NCI-H2171 treated with DMSO at 0.1 percent for 48 hours (cell line): Measurements from ENCODE around the gene SERPINB7.
A peak's percentile ranks its signal among the peaks of the same experiment; 100 is the strongest.

Source experiments
- DNase-seq: peaks from one replicate; lab custom pipeline; 2025; lab: John Stamatoyannopoulos, UW

Gene SERPINB7

DNA sequence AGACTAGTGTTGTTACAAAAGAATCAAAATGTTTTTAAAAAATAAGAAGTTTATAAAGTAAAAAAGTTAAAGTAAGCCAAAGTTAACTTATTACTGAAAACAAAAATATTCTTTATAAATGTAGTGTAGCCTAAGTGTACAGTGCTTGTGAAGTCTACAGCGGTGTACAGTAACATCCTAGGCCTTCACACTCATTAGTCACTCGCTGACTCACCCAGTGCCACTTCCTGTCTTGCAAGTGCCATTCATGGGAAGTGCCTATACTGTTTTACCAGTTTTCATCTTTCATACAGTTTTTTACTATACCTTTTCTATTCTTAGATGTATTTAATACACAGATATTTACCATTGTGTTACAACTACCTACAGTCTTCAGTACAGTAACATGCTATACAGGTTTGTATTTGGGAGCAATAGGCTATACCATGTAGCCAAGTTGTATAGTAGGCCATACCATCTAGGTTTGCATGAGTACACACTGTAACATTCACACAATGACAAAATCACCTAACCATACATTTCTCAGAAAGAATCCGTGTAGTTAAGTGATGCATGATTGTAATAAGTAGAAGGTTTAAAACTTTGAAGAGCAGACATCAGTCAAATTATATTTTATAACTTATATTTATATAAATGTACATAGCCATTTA lies 13.4 kb downstream of the SERPINB7 start:
- DNase-seq = no peak

GRCh38 chr18:63789327-63789726 lies 14.1 kb downstream of the SERPINB7 start:
- no peak for DNase-seq

- DNase-seq = no peak
These were observed 20.4 kb downstream of the SERPINB7 start for GRCh38 chr18:63795606-63796005.

DNA sequence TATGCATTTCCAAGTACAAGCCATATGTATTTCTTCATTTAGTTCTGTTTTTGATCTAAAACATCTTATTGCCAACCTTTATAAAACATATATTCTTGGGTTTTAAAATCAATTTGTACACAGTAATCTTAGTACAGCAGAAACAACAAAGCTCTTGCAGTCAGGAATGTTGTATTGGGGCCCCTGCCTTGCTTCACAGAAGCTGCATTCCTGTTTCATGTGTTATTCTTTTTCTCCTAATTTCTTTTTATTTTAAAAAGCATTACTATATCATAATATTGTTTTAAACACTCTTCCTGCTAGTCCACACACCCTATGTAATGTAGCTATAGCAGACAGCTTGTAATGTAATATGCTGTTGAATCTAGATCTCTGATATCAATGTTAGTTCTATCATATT lies 24.0 kb downstream of the SERPINB7 start:
- no peak for DNase-seq

- DNase-seq = no peak
These were observed 26.1 kb downstream of the SERPINB7 start for GRCh38 chr18:63801343-63801742.

DNA sequence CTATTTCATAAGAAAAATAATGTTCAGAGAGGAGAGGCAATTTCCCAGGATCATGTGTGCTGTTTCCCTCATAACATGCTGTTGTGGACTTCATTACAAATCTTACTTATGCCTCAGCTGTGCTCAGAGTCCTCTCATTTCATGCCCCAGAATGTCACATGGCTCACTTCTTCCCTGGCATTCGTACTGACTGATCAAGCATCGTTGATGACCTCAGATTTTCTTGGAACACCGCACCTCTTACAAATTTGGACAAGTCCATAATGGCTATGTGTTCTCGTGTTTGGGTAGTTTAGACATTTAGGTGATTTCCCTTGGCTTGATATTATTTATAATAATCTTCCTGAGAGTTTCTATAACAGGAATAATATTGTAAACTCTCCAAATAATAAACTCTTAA lies 32.9 kb downstream of the SERPINB7 start:
- no peak for DNase-seq

DNA sequence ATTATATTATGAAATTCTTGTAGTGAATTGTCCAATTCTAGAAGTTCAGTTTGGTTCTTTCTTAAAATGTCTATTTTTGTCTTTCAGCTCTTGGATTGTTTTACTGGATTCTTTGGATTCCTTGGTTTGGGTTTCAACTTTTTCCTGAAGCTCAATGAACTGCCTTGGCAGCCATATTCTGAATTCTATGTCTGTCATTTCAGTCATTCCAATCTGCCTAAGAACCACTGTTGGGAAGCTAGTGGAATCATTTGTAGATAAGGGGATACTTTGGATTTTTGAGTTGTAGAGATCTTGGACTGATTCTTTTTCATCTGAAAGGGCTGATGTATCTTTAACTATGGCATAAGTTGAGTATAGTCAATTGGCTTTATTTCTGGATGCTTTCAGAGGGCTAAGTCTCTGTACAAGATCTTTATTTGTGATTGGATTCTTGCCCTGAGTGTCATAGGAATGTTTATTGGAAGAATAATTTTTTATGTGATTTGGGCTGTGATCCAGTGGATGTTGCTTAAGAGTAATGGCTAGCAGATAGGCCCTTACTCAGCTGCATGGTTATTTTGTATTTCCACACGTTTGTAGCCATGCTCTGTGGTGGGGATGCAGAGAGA lies 42.3 kb downstream of the SERPINB7 start:
- no peak for DNase-seq

- no peak for DNase-seq
These were observed 43.0 kb downstream of the SERPINB7 start for GRCh38 chr18:63818212-63818611.

GRCh38 chr18:63819786-63820185 lies 44.6 kb downstream of the SERPINB7 start:
- no peak for DNase-seq

DNA sequence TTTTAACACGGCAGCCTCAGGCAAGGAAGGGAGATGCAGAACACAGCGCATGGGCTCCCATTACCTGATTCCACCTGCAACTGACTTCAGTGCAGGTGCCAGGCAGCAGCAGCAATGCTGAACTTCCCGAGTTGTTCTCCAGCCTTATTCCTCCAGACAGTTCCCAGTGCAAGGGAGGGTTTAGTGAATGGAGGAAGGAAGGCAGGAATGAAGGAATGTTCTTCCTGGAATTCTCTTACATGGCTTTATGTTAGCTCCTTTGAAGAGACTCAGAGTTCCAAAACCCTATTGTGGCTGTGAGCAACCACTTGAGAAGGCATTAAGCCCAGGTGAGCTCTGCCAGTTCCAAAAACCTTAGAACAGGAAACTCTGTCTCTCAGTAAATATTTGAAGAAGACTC lies 45.5 kb downstream of the SERPINB7 start:
- no peak for DNase-seq

GRCh38 chr18:63823516-63824219 lies 48.5 kb downstream of the SERPINB7 start:
- DNase-seq = no peak

- DNase-seq = no peak
These were observed 49.0 kb downstream of the SERPINB7 start for GRCh38 chr18:63824220-63824525.

GRCh38 chr18:63828120-63828519 lies 52.9 kb downstream of the SERPINB7 start:
- no peak for DNase-seq

DNA sequence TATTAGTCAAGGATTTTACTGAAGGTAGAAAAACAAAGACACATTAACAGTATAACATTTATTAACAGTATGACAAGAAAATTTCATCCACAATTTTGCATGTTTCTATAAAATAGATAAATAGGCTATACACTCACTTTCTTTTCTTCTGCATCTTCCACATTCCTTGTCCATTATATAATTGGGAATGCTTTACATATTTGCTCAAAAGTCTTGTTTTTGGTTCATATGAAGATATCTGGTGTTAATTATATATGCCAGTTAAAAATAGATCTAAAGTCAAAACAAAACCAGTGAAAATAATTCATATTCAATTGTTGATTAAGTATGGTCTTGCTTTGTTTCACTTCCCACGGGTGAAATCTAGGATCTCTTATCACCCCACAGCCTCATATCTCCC lies 53.4 kb downstream of the SERPINB7 start:
- DNase-seq = no peak

DNA sequence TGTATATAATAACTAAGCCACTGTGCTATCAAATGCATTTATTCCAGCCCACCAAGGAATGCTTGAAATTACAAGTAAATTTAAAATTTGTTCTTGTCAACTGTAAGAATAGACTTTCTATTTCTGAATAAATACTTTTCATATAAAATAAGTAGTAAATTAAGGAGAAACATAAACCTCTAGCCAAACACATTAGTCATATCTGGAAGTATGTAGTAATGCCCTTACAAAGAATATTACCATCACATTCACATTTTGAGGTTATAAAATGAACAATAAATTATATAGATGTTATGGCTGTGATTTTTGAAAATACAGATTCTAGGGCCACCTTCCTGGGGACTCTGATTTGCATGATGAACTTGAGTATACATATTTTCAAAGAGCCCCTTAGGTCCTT lies 54.7 kb downstream of the SERPINB7 start:
- DNase-seq = no peak

DNA sequence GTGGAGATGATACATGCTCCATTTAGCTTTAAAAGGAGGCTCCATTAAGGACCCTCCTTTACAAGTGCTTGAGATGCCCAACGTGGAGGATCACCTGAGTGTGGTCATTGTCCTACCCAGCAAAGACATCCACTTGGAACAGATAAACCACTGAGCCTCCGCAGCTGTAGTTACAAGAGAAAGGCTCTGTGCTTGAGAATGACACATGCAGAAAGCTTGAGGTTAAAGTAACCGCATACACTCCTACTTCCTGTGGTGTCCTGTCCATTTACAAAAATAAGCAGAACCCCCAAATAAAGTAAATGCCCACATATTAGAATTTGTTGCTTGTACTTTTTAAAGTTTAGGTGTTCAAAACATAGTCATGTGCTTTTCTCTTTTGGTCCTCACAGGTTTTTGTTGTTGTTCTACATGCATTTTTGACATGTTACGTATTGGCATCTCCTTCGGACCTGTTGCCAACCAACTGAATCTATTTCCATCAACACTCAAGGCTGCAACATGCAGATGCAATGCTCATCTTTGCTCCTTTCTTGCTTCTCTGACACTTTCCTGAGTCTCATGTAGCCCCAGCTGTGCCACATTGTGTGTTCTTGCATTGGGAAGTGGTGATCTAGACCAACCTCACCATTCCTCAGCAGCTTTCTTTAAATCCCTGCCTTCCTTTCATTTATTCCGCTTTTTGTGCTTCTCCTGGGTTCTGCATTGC lies 56.0 kb downstream of the SERPINB7 start:
- DNase-seq = no peak

- no peak for DNase-seq
These were observed 57.3 kb downstream of the SERPINB7 start for GRCh38 chr18:63832470-63832869.

DNA sequence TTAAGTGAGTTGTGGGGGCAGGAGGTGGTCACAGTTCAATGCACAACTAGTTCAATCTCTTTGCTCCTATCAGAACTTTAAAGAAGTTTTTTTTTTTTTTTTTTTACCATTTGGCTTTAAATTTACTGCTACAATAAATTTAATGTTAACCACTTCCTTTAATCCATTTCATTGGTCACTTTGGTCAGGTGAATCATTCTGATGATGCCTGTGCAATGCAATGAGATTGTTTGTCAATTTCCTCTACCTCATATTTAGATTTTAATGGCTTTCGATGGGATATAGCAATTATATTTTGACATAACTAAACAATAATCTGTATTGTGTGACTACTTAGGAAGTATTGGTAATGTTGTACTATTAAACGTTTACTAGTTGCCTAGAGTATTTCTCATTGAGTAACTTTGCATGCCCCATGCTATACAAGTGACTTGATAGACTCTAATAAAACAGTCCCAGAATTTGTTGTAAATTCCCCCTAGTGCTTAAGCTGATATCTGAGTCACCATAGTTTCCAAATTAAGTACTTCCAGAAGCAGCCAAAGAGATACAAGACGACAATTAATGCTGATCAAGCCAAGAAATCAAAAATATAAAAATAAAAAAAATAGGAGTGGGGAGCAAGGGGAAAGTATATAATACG lies 59.4 kb downstream of the SERPINB7 start:
- no peak for DNase-seq

- DNase-seq = no peak
These were observed 61.2 kb downstream of the SERPINB7 start for GRCh38 chr18:63836456-63836855.

DNA sequence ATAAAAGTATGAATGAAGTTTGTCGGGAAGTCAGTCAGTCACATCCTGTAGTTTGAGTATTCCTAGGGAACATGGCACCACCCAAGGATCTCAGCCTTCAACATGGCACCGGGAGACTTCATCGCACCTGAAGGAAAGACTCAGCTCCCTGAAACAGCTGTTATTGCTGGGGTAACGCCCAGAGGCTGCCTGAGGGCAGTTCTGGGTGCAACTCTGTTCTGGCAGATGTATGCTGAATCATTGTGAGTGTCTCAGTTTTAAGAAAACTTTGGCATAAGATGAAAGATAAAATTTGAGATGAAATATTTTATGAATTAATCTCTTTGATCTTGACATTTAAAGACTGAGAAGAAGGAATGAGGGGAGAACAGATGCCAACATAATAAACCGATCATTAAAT lies 62.4 kb downstream of the SERPINB7 start:
- no peak for DNase-seq

DNA sequence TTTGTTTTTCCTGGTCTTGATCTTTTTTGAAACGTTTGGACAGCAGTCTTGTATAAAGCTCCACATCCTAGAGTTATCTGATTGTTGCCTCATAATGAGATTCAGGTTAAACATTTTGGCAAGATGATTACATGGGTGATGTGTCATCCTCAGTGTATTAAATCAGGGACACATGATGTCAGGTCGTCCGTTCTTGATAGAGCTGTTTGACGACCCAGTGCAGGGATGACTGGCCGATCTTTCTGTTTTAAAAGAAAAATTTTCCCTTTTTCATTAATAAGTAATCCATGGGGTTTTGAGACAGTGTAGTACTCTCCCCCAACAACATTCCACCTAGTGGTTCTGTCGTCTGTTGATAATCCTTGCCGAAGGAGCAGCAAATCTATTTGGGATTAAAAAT lies 67.8 kb downstream of the SERPINB7 start:
- no peak for DNase-seq

DNA sequence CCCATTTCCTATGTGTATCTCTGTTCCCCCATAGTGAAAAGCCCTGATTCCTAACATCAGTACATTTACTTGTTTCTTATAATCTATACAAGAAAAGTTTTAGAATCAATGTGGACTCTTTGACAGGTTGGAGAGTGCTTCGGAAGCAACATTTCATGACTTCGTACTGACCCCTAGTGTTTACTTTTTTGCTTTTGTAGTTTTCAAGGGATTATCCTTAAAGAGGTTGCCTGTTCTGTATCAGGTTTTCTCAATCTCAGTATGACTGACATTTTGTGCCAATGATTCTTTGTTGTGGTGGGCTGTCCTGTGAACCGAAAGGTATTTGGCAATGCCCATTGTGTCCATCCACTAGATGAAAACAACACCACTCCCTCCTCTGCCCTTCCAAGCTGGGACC lies 69.0 kb downstream of the SERPINB7 start:
- peak; percentile 10 for DNase-seq

GRCh38 chr18:63848159-63848558 lies 72.9 kb downstream of the SERPINB7 start:
- DNase-seq = peak; percentile 38
